GM21526 (cell line): ENCODE data around the gene AP1M1.
"Not testable (repeated sequence)": the region's sequence is repeated elsewhere in the genome, so short reads cannot be mapped to it uniquely, and the experiment has no call there.

Experiments used
- ATAC-seq: cut with Tn5 transposase; IDR thresholded peaks from one replicate; pipeline ENCODE4 v1.9.1; 2021; ENCODE audit warnings: moderate library complexity; ENCODE audit not compliant: unreplicated experiment, low FRiP score

The AP1M1 gene

GRCh38 chr19:16259385-16260159 is 61.9 kb downstream of the AP1M1 start:
- ATAC-seq, result no peak

GRCh38 chr19:16260160-16260811 is 62.6 kb downstream of the AP1M1 start:
- ATAC-seq, result no peak

- ATAC-seq, result no peak
Observed at GRCh38 chr19:16260812-16261161, 63.1 kb downstream of the AP1M1 start.

- ATAC-seq, result no peak
Observed at GRCh38 chr19:16261584-16262368, 64.1 kb downstream of the AP1M1 start.

- ATAC-seq, result no peak
Observed at GRCh38 chr19:16262618-16263017, 64.9 kb downstream of the AP1M1 start.

GRCh38 chr19:16263141-16263761 is 65.5 kb downstream of the AP1M1 start:
- ATAC-seq, result no peak

GRCh38 chr19:16265205-16265604 is 67.5 kb downstream of the AP1M1 start:
- no peak for ATAC-seq

GRCh38 chr19:16265890-16266585 is 68.3 kb downstream of the AP1M1 start:
- no peak for ATAC-seq

GRCh38 chr19:16266586-16266942 is 68.9 kb downstream of the AP1M1 start:
- no peak for ATAC-seq

GRCh38 chr19:16268676-16269319 is 71.1 kb downstream of the AP1M1 start:
- no peak for ATAC-seq

GRCh38 chr19:16272945-16273344 is 75.2 kb downstream of the AP1M1 start:
- ATAC-seq, result no peak

- ATAC-seq, result no peak
Observed at GRCh38 chr19:16274447-16274846, 76.7 kb downstream of the AP1M1 start.

GRCh38 chr19:16280306-16280705 is 82.6 kb downstream of the AP1M1 start:
- no peak for ATAC-seq

- no peak for ATAC-seq
Observed at GRCh38 chr19:16281743-16282142, 84.0 kb downstream of the AP1M1 start.

GRCh38 chr19:16283210-16284061 is 85.7 kb downstream of the AP1M1 start:
- ATAC-seq, result no peak

GRCh38 chr19:16284505-16284904 is 86.8 kb downstream of the AP1M1 start:
- no peak for ATAC-seq

GRCh38 chr19:16285079-16285478 is 87.4 kb downstream of the AP1M1 start:
- not testable (repeated sequence) for ATAC-seq

- ATAC-seq, result no peak
Observed at GRCh38 chr19:16285769-16286498, 88.2 kb downstream of the AP1M1 start.
